ENCODE data around the gene GALNT17. TPM values are rescaled to one million over a fixed set of nuclear protein-coding genes. Genes with fewer than 3 reads are reported as not detected.

Gene GALNT17
- total RNA-seq, 1 donor: not detected

- Histone ChIP-seq H3K27me3 (ENCODE audit: insufficient read depth, low read length) (no peaks in the 10 kb centered on the region), H3K4me3 (ENCODE audit: low read length) (no peak overlapping the region), H3K4me1 (ENCODE audit: insufficient read depth, low read length) (no peaks in the 10 kb centered on the region), H3K9me3 (ENCODE audit: low read depth, low read length) (no peaks in the 10 kb centered on the region)
Observed at GRCh38 chr7:71312755-71313490, 181.0 kb downstream of the GALNT17 start.

GRCh38 chr7:71313553-71313952 lies 181.6 kb downstream of the GALNT17 start:
- H3K4me3 ChIP-seq (ENCODE audit: low read length): no peak overlapping the region
- H3K9me3 ChIP-seq (ENCODE audit: low read depth, low read length): no peaks in the 10 kb centered on the region
- H3K27me3 ChIP-seq (ENCODE audit: insufficient read depth, low read length): no peaks in the 10 kb centered on the region
- H3K4me1 ChIP-seq (ENCODE audit: insufficient read depth, low read length): no peaks in the 10 kb centered on the region

- Histone ChIP-seq H3K4me3 (ENCODE audit: low read length) (no peak overlapping the region), H3K9me3 (ENCODE audit: low read depth, low read length) (no peaks in the 10 kb centered on the region), H3K27me3 (ENCODE audit: insufficient read depth, low read length) (no peaks in the 10 kb centered on the region), H3K4me1 (ENCODE audit: insufficient read depth, low read length) (no peaks in the 10 kb centered on the region)
Observed at GRCh38 chr7:71320916-71321315, 189.0 kb downstream of the GALNT17 start.

- Histone ChIP-seq H3K9me3 (ENCODE audit: low read depth, low read length) (no peaks in the 10 kb centered on the region), H3K27me3 (ENCODE audit: insufficient read depth, low read length) (no peaks in the 10 kb centered on the region), H3K4me1 (ENCODE audit: insufficient read depth, low read length) (no peaks in the 10 kb centered on the region), H3K4me3 (ENCODE audit: low read length) (no peak overlapping the region)
Observed at GRCh38 chr7:71322201-71322600, 190.3 kb downstream of the GALNT17 start.

- no peaks in the 10 kb centered on the region for H3K9me3 ChIP-seq (ENCODE audit: low read depth, low read length)
- no peak overlapping the region for H3K4me3 ChIP-seq (ENCODE audit: low read length)
Observed at GRCh38 chr7:71323726-71324125, 191.8 kb downstream of the GALNT17 start.

GRCh38 chr7:71325151-71325550 lies 193.2 kb downstream of the GALNT17 start:
- Histone ChIP-seq H3K9me3 (ENCODE audit: low read depth, low read length) (no peaks in the 10 kb centered on the region), H3K4me1 (ENCODE audit: insufficient read depth, low read length) (no peaks in the 10 kb centered on the region), H3K27me3 (ENCODE audit: insufficient read depth, low read length) (no peaks in the 10 kb centered on the region), H3K4me3 (ENCODE audit: low read length) (no peak overlapping the region)

More at GRCh38 chr7:71323726-71324125, 191.8 kb downstream of the GALNT17 start:
- H3K4me1 ChIP-seq (ENCODE audit: insufficient read depth, low read length): no peaks in the 10 kb centered on the region
- no peaks in the 10 kb centered on the region for H3K27me3 ChIP-seq (ENCODE audit: insufficient read depth, low read length)

GRCh38 chr7:71326595-71326994 lies 194.7 kb downstream of the GALNT17 start:
- H3K4me1 ChIP-seq (ENCODE audit: insufficient read depth, low read length): no peaks in the 10 kb centered on the region
- H3K27me3 ChIP-seq (ENCODE audit: insufficient read depth, low read length): no peaks in the 10 kb centered on the region
- H3K9me3 ChIP-seq (ENCODE audit: low read depth, low read length): no peaks in the 10 kb centered on the region
- no peak overlapping the region for H3K4me3 ChIP-seq (ENCODE audit: low read length)

GRCh38 chr7:71327946-71328345 lies 196.0 kb downstream of the GALNT17 start:
- H3K4me3 ChIP-seq (ENCODE audit: low read length): no peak overlapping the region
- H3K27me3 ChIP-seq (ENCODE audit: insufficient read depth, low read length): no peaks in the 10 kb centered on the region
- H3K9me3 ChIP-seq (ENCODE audit: low read depth, low read length): no peaks in the 10 kb centered on the region
- no peaks in the 10 kb centered on the region for H3K4me1 ChIP-seq (ENCODE audit: insufficient read depth, low read length)

GRCh38 chr7:71329030-71329660 lies 197.2 kb downstream of the GALNT17 start:
- Histone ChIP-seq H3K9me3 (ENCODE audit: low read depth, low read length) (no peaks in the 10 kb centered on the region), H3K27me3 (ENCODE audit: insufficient read depth, low read length) (no peaks in the 10 kb centered on the region), H3K4me3 (ENCODE audit: low read length) (no peak overlapping the region), H3K4me1 (ENCODE audit: insufficient read depth, low read length) (no peaks in the 10 kb centered on the region)

- Histone ChIP-seq H3K4me1 (ENCODE audit: insufficient read depth, low read length) (no peaks in the 10 kb centered on the region), H3K27me3 (ENCODE audit: insufficient read depth, low read length) (no peaks in the 10 kb centered on the region), H3K9me3 (ENCODE audit: low read depth, low read length) (no peaks in the 10 kb centered on the region), H3K4me3 (ENCODE audit: low read length) (no peak overlapping the region)
Observed at GRCh38 chr7:71332207-71332606, 200.3 kb downstream of the GALNT17 start.

- Histone ChIP-seq H3K4me1 (ENCODE audit: insufficient read depth, low read length) (no peaks in the 10 kb centered on the region), H3K9me3 (ENCODE audit: low read depth, low read length) (no peaks in the 10 kb centered on the region), H3K4me3 (ENCODE audit: low read length) (no peak overlapping the region), H3K27me3 (ENCODE audit: insufficient read depth, low read length) (no peaks in the 10 kb centered on the region)
Observed at GRCh38 chr7:71334541-71334940, 202.6 kb downstream of the GALNT17 start.

GRCh38 chr7:71338866-71339265 lies 206.9 kb downstream of the GALNT17 start:
- Histone ChIP-seq H3K4me1 (ENCODE audit: insufficient read depth, low read length) (no peaks in the 10 kb centered on the region), H3K4me3 (ENCODE audit: low read length) (no peak overlapping the region), H3K9me3 (ENCODE audit: low read depth, low read length) (no peaks in the 10 kb centered on the region), H3K27me3 (ENCODE audit: insufficient read depth, low read length) (no peaks in the 10 kb centered on the region)

- Histone ChIP-seq H3K4me1 (ENCODE audit: insufficient read depth, low read length) (no peaks in the 10 kb centered on the region), H3K9me3 (ENCODE audit: low read depth, low read length) (no peaks in the 10 kb centered on the region), H3K4me3 (ENCODE audit: low read length) (no peak overlapping the region), H3K27me3 (ENCODE audit: insufficient read depth, low read length) (no peaks in the 10 kb centered on the region)
Observed at GRCh38 chr7:71339924-71340323, 208.0 kb downstream of the GALNT17 start.

GRCh38 chr7:71342202-71342601 lies 210.3 kb downstream of the GALNT17 start:
- no peaks in the 10 kb centered on the region for H3K27me3 ChIP-seq (ENCODE audit: insufficient read depth, low read length)
- no peak overlapping the region for H3K4me3 ChIP-seq (ENCODE audit: low read length)
- no peaks in the 10 kb centered on the region for H3K4me1 ChIP-seq (ENCODE audit: insufficient read depth, low read length)
- H3K9me3 ChIP-seq (ENCODE audit: low read depth, low read length): no peaks in the 10 kb centered on the region

- no peaks in the 10 kb centered on the region for H3K27me3 ChIP-seq (ENCODE audit: insufficient read depth, low read length)
- H3K4me3 ChIP-seq (ENCODE audit: low read length): no peak overlapping the region
- H3K9me3 ChIP-seq (ENCODE audit: low read depth, low read length): no peaks in the 10 kb centered on the region
- no peaks in the 10 kb centered on the region for H3K4me1 ChIP-seq (ENCODE audit: insufficient read depth, low read length)
Observed at GRCh38 chr7:71343039-71343438, 211.1 kb downstream of the GALNT17 start.

GRCh38 chr7:71343892-71344291 lies 211.9 kb downstream of the GALNT17 start:
- Histone ChIP-seq H3K27me3 (ENCODE audit: insufficient read depth, low read length) (no peaks in the 10 kb centered on the region), H3K4me1 (ENCODE audit: insufficient read depth, low read length) (no peaks in the 10 kb centered on the region), H3K9me3 (ENCODE audit: low read depth, low read length) (no peaks in the 10 kb centered on the region), H3K4me3 (ENCODE audit: low read length) (no peak overlapping the region)

Data from mononuclear cell (primary cell).